Calu3 (cell line): ENCODE data around the gene CEMIP. TPM values are rescaled to one million over a fixed set of nuclear protein-coding genes. Genes with fewer than 3 reads are reported as not detected.

Source experiments
- BruUV-seq: library from RNA; stranded (reverse); fragments of 400-500 nt; replicated peaks from 2 replicates; lab custom pipeline; 2021; lab: Mats Ljungman, UMichigan
- CTCF ChIA-PET: fragments of 300-600 bp; sonication (Branson Sonifier 250); formaldehyde crosslinking; loops from one replicate; lab custom pipeline; 2022; ENCODE audit warnings: antibody characterized with exemption; lab: Charles Lee
- DNase-seq: peaks from one replicate; pipeline ENCODE4 v3.0.0; 2022
- H3K27ac Mint-ChIP-seq: one replicate; pipeline ENCODE4 v1.8.0; 2022; ENCODE audit warnings: mixed read lengths; ENCODE audit not compliant: unreplicated experiment
- H3K27me3 Mint-ChIP-seq: one replicate; pipeline ENCODE4 v1.8.0; 2022; ENCODE audit warnings: mixed read lengths; ENCODE audit not compliant: unreplicated experiment
- H3K36me3 Mint-ChIP-seq: one replicate; pipeline ENCODE4 v1.8.0; 2022; ENCODE audit warnings: mild to moderate bottlenecking, moderate library complexity, mixed read lengths; ENCODE audit not compliant: insufficient read depth, unreplicated experiment
- H3K4me1 Mint-ChIP-seq: one replicate; pipeline ENCODE4 v1.8.0; 2022; ENCODE audit warnings: mild to moderate bottlenecking, low read depth, mixed read lengths; ENCODE audit not compliant: unreplicated experiment
- H3K4me3 Mint-ChIP-seq: one replicate; pipeline ENCODE4 v1.8.0; 2022; ENCODE audit warnings: mild to moderate bottlenecking, low read depth, moderate library complexity, mixed read lengths; ENCODE audit not compliant: unreplicated experiment
- H3K9me3 Mint-ChIP-seq: one replicate; pipeline ENCODE4 v1.8.0; 2022; ENCODE audit warnings: low read depth, mixed read lengths; ENCODE audit not compliant: unreplicated experiment
- CTCF ChIP-seq: fragments of 200-600 bp; IDR thresholded peaks from one replicate; pipeline ENCODE4 v1.8.0; 2022; ENCODE audit warnings: antibody characterized with exemption; ENCODE audit not compliant: unreplicated experiment
- intact Hi-C: fragments of 100-400 bp; cut with micrococcal nuclease; formaldehyde crosslinking; loops from one replicate; pipeline ENCODE4 v1.10.0; 2022; ENCODE audit not compliant: unreplicated experiment
- total RNA-seq: library from RNA; stranded (reverse); gene quantifications from 2 replicates; pipeline ENCODE4 v1.2.3, GENCODE V29; 2022

CEMIP gene
- total RNA-seq, 1 experiment from 2014 or later: 1.8 TPM

DNA sequence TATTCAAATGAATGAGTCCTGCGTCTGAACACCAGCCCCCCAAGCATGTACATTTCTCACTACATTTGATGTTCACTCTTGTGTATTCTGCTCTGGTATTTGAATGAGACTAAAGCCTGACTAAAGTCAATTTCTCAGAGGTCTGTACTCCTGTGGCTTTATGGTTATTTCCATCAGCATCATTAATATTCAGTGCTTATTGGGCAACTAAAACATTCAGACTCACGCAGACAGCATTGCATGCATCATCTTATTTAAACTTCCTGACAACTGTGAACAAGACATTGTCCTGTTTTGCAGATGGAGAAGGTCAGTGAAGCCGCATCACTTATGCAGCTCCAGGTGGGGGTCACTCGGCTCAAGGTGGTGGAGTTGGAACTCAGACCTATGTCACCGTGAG is 11.1 kb downstream of the CEMIP start:
- intact Hi-C loops: no loop called here
- TF ChIP-seq CTCF: no peak
- Mint-ChIP-seq H3K9me3 (no peaks in the 10 kb centered on the region), H3K27me3 (peaks cover 12% of the 10 kb centered on the region), H3K4me1 (no peaks in the 10 kb centered on the region), H3K36me3 (no peaks in the 10 kb centered on the region), H3K4me3 (no peak overlapping the region), H3K27ac (no peak overlapping the region)
- no peak for DNase-seq
- CTCF ChIA-PET: no interaction called here
- BruUV-seq: no TSS peak

- intact Hi-C loops: no loop called here
- BruUV-seq: no TSS peak
- CTCF ChIA-PET: no interaction called here
- no peak overlapping the region for H3K27ac Mint-ChIP-seq
- H3K36me3 Mint-ChIP-seq: no peaks in the 10 kb centered on the region
- no peaks in the 10 kb centered on the region for H3K4me1 Mint-ChIP-seq
- no peak for DNase-seq
- TF ChIP-seq CTCF: no peak
- peaks cover 17% of the 10 kb centered on the region for H3K27me3 Mint-ChIP-seq
- no peak overlapping the region for H3K4me3 Mint-ChIP-seq
- no peaks in the 10 kb centered on the region for H3K9me3 Mint-ChIP-seq
Measured at GRCh38 chr15:80791004-80791403, 11.8 kb downstream of the CEMIP start.

DNA sequence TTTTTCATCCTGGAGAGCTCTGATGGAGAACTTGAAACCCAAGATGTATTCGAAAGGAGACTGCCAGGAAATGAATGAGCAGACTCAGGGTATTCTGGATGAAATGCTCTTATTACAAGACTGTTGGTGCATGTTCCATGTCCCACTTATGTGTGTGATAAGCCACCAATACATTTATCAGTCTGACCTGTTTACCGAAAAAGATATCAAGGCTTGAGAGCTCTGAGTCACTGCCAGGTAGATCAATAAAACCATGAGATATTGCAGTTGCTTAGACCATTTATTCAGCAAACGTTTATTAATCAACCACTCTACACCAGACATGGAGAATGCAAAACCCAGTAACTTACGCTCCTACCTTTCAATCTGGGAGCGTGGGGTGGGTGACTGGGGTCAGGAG is 17.2 kb downstream of the CEMIP start:
- Mint-ChIP-seq H3K27me3 (peaks cover 17% of the 10 kb centered on the region), H3K36me3 (no peaks in the 10 kb centered on the region), H3K4me3 (no peak overlapping the region), H3K27ac (no peak overlapping the region), H3K9me3 (peaks cover 3% of the 10 kb centered on the region), H3K4me1 (peaks cover 12% of the 10 kb centered on the region)
- no TSS peak for BruUV-seq
- TF ChIP-seq CTCF: no peak
- intact Hi-C loops: loop anchor here (2.0 to 5.0 kb wide), 3 partner anchors 56 to 176 kb away; no protein-coding TSS in a partner anchor
- no peak for DNase-seq
- CTCF ChIA-PET: interaction anchor here (0.9 to 1.1 kb wide), 2 partner anchors 16 to 53 kb away, joined by 3 to 4 read pairs; no protein-coding TSS in a partner anchor

- no peak overlapping the region for H3K27ac Mint-ChIP-seq
- H3K4me3 Mint-ChIP-seq: no peak overlapping the region
- CTCF ChIA-PET: interaction anchor here (0.5 kb wide), 1 partner anchor 176 kb away, joined by 3 read pairs; no protein-coding TSS in a partner anchor
- no peak for TF ChIP-seq CTCF
- no peaks in the 10 kb centered on the region for H3K36me3 Mint-ChIP-seq
- peaks cover 17% of the 10 kb centered on the region for H3K27me3 Mint-ChIP-seq
- peaks cover 3% of the 10 kb centered on the region for H3K9me3 Mint-ChIP-seq
- BruUV-seq: no TSS peak
- intact Hi-C loops: loop anchor here (5.0 kb wide), 2 partner anchors 53 to 173 kb away; no protein-coding TSS in a partner anchor
- H3K4me1 Mint-ChIP-seq: peaks cover 12% of the 10 kb centered on the region
- DNase-seq: no peak
Measured at GRCh38 chr15:80798911-80799310, 19.7 kb downstream of the CEMIP start.
